Cerebellar cortex (tissue), 1 donor: Measurements from ENCODE around the gene DGCR2.

ENCODE experiments used
- DNase-seq: peaks from one replicate; pipeline ENCODE4 v3.0.0-alpha.2; 2015; ENCODE audit warnings: low spot score

Gene DGCR2

GRCh38 chr22:19146215-19146968 is 24.2 kb upstream of the DGCR2 start:
- DNase-seq: no peak

- no peak for DNase-seq
Measured at GRCh38 chr22:19143967-19144400, 21.8 kb upstream of the DGCR2 start.

DNA sequence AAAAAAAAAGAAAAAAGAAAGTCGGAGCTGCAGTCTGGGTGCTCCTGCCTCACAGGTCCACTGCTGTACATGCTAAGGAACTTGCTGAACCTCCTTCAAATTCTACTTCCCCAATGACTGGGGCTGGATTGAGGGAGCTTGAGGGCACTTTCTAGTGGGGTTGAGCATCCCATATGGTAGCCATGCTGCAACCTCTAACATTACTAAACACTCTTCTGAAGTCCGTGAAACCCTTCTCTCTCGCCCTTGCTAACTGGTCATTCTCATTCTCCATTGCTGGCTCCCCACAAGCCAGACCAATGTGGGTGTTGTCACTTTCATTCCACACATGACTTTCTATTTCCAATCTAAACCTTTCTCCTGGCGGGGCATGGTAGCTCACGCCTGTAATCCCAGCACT is 21.0 kb upstream of the DGCR2 start:
- no peak for DNase-seq

DNA sequence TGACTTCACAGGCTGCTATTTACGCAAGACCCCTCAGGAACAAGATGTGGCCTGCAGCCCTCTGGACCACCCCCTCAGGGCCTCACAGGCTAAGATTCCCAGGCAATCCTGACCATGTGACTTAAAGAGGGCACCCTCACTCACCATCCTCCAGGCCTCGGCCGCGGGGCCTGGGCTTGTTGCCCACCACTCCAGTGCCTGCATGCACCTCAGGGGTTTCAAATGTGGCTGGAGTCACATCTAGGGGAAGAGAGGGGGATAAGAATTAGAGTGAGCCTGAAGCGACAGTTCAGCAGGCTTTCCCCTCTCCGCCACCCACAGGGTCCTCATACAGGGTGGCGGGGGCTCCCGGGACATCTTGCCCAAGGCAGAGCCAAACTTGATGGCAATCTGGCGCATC is 20.2 kb upstream of the DGCR2 start:
- no peak for DNase-seq

DNA sequence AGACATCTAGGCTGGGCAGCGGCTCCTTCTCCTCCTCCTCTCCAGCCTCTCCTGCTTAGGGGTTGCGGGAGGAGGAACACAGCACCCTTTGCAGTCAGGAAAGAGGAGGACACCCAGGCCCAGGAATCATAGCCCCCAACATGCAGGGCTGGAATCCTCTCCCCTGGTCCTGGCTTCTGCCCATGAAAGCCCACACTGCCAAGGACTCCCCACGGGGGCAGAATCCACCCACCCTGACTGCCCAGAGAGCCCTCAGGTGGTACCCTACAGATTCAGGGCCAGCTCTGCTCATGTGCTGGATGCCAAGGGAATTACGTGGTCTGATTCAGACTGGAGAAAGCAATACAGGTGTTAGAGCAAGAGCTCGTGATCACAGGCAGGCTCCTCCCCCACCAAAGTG is 17.8 kb upstream of the DGCR2 start:
- no peak for DNase-seq

GRCh38 chr22:19139001-19139356 is 16.8 kb upstream of the DGCR2 start:
- no peak for DNase-seq

DNA sequence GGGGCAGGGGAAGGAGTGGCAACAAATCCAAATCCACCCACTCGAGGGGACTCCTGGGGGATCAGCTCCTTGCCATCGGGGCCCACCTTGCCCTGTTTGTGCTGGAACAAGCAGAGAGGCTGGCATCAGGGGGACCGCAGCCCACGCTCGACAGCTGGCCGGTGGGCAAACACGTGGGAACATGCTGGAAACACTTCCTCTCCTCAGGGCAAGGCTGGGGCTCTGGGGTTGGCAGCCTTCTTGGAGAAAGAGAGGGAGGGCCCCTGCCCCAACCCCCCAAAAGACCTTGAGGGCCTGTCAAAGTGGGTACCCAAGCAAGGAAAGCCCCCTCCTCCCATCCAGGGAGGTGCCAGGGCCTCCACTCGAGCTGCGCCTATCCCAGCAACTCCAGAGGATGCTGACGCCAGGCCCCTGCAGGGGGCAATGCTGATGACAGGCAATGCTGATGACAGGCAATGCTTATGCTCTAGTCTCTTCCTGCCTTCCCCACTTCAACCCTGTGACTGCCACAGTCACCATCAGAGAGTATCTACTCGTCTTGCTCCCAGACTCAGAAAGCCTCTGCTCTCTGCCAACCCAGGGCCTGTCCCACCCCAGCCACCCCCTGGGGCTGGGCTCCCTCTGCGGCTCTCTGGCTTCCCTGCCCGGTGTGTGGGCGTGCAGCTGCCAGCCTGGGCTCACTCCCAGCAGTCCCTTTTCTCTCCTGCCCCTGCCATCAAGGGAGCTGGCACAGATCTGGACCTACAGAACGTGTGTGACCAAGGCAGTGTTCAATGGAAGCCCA is 16.2 kb upstream of the DGCR2 start:
- no peak for DNase-seq

GRCh38 chr22:19137384-19138216 is 15.4 kb upstream of the DGCR2 start:
- DNase-seq: no peak

DNA sequence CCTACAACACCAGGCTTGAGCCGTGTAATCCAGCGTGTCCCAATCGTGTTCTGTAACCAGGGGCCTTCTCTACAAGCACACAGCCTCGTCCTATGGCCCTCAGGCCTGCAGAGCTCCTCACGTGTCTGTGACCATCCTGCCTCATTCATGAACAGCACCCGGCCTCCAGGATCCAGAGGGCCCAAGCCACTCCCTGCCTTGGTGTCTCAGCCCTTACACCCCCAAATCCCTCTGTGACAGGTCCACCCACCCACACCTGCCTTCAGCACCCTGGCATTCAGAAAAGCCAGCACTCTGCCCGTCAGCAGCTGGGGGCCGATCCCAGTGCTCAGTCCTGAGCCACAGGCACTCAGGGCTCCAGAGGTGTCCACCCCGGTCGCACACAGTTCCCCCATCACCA is 14.7 kb upstream of the DGCR2 start:
- no peak for DNase-seq

GRCh38 chr22:19134874-19135273 is 12.7 kb upstream of the DGCR2 start:
- no peak for DNase-seq

DNA sequence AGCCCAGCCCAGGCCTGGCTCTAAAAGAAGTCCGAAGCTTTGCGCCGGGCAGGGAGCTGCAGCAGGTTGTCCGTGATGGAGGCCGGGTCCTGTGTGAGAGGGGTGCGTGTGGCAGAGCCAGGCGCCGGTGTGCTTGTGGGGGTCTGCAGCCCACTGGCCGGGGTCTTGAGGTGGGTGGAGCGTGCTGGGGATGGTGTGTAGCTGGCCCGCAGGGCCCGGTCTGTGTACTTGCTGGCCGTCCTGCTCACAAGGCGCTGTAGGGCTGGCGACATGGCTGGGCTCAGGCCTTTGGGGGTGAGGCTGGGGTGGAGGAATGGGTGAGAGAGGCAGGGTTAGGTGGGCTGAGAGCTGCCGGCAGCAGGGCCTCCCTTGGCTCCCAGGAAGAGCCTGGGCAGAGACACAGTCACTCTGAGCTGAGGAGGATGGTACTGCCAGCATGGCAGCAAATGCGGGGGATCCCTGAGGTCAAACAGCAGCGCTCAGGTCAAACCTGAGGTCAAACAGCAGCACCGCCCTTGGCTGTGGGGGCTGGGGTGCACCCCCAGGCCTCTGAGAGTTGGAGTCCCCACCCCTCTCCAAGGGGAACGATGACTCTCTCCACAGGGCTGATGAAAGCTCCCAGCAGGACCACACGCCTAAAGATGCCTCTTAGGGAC is 12.1 kb upstream of the DGCR2 start:
- DNase-seq: no peak

DNA sequence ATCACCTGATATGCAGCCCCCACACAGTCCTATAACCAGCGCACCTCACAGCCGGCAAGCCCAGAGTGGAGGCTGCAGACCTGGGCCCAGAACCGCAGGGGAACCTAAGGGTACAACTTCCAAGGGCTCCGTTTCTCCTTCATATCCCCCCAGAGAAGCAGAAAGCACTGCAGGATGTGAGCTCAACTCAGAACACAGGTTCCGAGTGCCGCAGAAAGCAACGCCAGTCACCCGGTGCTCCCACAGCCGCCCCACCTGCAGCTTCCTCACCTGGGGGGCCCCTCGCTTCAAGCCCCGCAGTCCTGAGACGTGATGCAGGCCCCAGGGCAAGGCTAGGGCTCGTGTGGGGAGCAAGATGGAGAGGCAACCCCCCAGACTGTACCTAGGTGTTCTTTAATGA is 11.3 kb upstream of the DGCR2 start:
- DNase-seq: no peak

GRCh38 chr22:19132693-19133400 is 10.6 kb upstream of the DGCR2 start:
- DNase-seq: no peak

DNA sequence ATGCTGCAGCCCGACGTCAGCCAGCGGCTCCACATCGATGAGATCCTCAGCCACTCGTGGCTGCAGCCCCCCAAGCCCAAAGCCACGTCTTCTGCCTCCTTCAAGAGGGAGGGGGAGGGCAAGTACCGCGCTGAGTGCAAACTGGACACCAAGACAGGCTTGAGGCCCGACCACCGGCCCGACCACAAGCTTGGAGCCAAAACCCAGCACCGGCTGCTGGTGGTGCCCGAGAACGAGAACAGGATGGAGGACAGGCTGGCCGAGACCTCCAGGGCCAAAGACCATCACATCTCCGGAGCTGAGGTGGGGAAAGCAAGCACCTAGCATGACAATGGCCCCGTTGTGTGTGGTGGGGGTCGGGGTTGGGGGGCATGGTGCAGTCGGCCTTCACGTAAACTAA is 9.9 kb upstream of the DGCR2 start:
- no peak for DNase-seq

DNA sequence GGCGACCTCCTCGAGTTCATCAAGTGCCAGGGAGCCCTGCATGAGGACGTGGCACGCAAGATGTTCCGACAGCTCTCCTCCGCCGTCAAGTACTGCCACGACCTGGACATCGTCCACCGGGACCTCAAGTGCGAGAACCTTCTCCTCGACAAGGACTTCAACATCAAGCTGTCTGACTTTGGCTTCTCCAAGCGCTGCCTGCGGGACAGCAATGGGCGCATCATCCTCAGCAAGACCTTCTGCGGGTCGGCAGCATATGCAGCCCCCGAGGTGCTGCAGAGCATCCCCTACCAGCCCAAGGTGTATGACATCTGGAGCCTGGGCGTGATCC is 9.4 kb upstream of the DGCR2 start:
- DNase-seq: no peak

GRCh38 chr22:19130959-19131684 is 8.9 kb upstream of the DGCR2 start, which contains the start of gene TSSK2:
TSS of gene TSSK2 (plus strand) at chr22:19131308. CDS start at chr22:19131400, 92 bp downstream.
- DNase-seq: no peak

GRCh38 chr22:19129871-19130270 is 7.7 kb upstream of the DGCR2 start:
- no peak for DNase-seq

DNA sequence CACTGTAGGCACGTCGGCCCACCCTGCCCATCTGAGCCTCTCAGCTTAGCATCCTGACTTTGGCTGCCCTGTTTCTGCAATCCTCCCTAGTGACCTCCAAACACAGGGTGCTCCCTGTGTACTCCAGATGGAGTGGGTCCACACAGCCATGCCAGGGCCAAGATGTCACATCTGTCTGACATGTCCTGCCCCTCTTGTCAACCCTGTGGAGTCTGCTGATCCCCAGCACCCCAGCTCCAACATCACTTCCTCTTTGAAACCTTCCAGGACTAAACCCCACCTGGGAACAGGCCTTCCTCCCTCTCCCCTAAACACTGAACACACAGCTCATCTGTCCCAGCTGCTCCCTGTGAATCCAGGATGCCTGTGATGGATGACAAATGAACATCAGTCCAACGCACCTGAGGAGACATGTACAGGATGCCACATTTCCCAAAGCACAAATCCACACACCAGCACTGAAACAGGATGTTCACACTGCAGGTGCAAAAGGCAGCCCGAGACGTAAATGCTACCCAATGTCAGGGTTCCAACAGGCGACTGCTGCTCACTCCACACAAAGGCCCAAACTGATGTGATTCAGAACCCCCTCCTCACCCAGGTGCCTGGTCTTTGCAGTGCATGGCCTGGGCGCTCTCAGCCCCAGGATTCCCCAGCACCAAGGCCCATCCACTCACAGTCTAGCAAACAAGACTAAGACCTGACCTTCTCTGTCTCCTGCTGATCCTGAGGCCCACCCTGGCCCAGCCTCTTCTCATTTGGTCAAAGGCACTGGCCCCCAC is 6.9 kb upstream of the DGCR2 start:
- DNase-seq: no peak

DNA sequence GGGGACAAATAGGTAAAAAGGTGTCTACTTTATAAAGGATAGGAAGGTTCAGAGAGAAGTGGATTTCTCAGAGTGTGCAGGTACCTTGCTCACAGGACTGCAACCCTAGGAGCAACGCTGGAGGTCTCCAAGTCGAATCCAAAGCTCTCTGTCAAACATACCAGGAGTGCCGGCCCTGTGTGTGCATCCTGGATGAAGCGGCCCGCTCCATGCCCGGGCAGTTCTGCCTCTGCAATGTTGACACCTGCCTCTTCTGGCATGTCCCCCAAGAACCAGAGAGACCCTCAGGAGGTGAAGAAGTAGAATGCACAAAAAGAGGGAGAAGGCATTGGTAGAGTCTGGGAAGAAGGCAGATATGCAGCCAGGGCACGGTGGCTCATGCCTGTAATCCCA is 5.8 kb upstream of the DGCR2 start:
- DNase-seq: no peak

GRCh38 chr22:19127329-19128008 is 5.3 kb upstream of the DGCR2 start:
- no peak for DNase-seq
